HEK293 (cell line): ENCODE measurements around the gene ZFAND6.

Experiments used
- CTCF ChIA-PET: fragments of 350-600 bp; formaldehyde crosslinking; extraction: SDS; loops from one replicate; lab custom pipeline; 2021; ENCODE audit warnings: antibody characterized with exemption; lab: Yijun Ruan, JAX
- POLR2A ChIA-PET: fragments of 300-600 bp; formaldehyde crosslinking; extraction: SDS; loops from one replicate; lab custom pipeline; 2020; ENCODE audit warnings: antibody characterized with exemption, inconsistent platforms; lab: Yijun Ruan, JAX
- H3K27ac ChIP-seq: fragments of 200-500 bp; sonication (Bioruptor generic); 2 replicates; pipeline ENCODE4 v1.5.1; 2014; ENCODE audit warnings: low read depth, low read length, control low read depth, inconsistent platforms; ENCODE audit errors: extremely low read depth
- H3K36me3 ChIP-seq, 2 experiments: fragments of 200-500 bp in 1 of 2; sonication (Bioruptor generic) in 1 of 2; 1 replicate in 1 of 2; 2 replicates in 1 of 2; pipeline ENCODE4 v1.5.1; 2014 to 2017; ENCODE audit warnings: inconsistent platforms in 2 of 2, low read length in 2 of 2; ENCODE audit not compliant: control insufficient read depth in 2 of 2, insufficient read depth in 1 of 2
- H3K4me1 ChIP-seq: fragments of 200-500 bp; sonication (Bioruptor generic); 2 replicates; pipeline ENCODE4 v1.5.1; 2014; ENCODE audit warnings: mild to moderate bottlenecking, low read length, inconsistent platforms; ENCODE audit not compliant: control insufficient read depth, insufficient read depth
- H3K4me3 ChIP-seq: 2 replicates; pipeline ENCODE4 v1.5.1; 2011; ENCODE audit warnings: low read depth, mild to moderate bottlenecking, control low read depth, low read length, moderate library complexity
- H3K9me3 ChIP-seq: fragments of 200-500 bp; sonication (Bioruptor generic); 2 replicates; pipeline ENCODE4 v1.5.1; 2014; ENCODE audit warnings: low read depth, low read length, inconsistent platforms; ENCODE audit not compliant: control insufficient read depth, insufficient read depth
- GFI1B ChIP-seq: fragments of 450-650 bp; formaldehyde crosslinking; IDR thresholded peaks from 2 replicates; pipeline ENCODE4 v1.5.1; 2016; ENCODE audit warnings: missing biosample characterization, missing genetic modification characterization
- KLF8 ChIP-seq: fragments of 450-650 bp; formaldehyde crosslinking; IDR thresholded peaks from 2 replicates; pipeline ENCODE4 v1.5.1; 2016; ENCODE audit warnings: missing biosample characterization, missing genetic modification characterization
- MEIS1 ChIP-seq: sonication (generic); formaldehyde crosslinking; IDR thresholded peaks from 2 replicates; pipeline ENCODE4 v1.8.1; 2022; ENCODE audit warnings: missing genetic modification reagents, mild to moderate bottlenecking, borderline replicate concordance
- REPIN1 ChIP-seq: fragments of 450-650 bp; formaldehyde crosslinking; IDR thresholded peaks from 2 replicates; pipeline ENCODE4 v1.5.1; 2017; ENCODE audit warnings: missing biosample characterization, missing genetic modification characterization, low read depth
- ZBTB48 ChIP-seq: fragments of 450-650 bp; formaldehyde crosslinking; IDR thresholded peaks from 2 replicates; pipeline ENCODE4 v1.5.1; 2016; ENCODE audit warnings: missing biosample characterization, missing genetic modification characterization
- ZIC2 ChIP-seq: fragments of 450-650 bp; formaldehyde crosslinking; IDR thresholded peaks from 2 replicates; pipeline ENCODE4 v1.5.1; 2016; ENCODE audit warnings: missing biosample characterization, missing genetic modification characterization
- ZNF223 ChIP-seq: fragments of 450-650 bp; formaldehyde crosslinking; IDR thresholded peaks from 2 replicates; pipeline ENCODE4 v1.5.1; 2016; ENCODE audit warnings: missing biosample characterization, missing genetic modification characterization
- ZNF248 ChIP-seq: fragments of 450-650 bp; formaldehyde crosslinking; IDR thresholded peaks from 2 replicates; pipeline ENCODE4 v1.5.1; 2017; ENCODE audit warnings: missing biosample characterization, missing genetic modification characterization
- ZNF423 ChIP-seq: fragments of 450-650 bp; formaldehyde crosslinking; IDR thresholded peaks from 2 replicates; pipeline ENCODE4 v1.5.1; 2016; ENCODE audit warnings: missing biosample characterization, missing genetic modification characterization
- ZNF518A ChIP-seq: fragments of 450-650 bp; formaldehyde crosslinking; conservative IDR thresholded peaks from 2 replicates; pipeline ENCODE4 v1.5.1; 2016; ENCODE audit warnings: low read depth, missing biosample characterization, missing genetic modification characterization
- ZNF549 ChIP-seq: fragments of 450-650 bp; IDR thresholded peaks from 2 replicates; pipeline ENCODE4 v1.5.1; 2018; ENCODE audit warnings: missing biosample characterization, missing genetic modification characterization, mild to moderate bottlenecking, inconsistent platforms, moderate library complexity
- ZNF610 ChIP-seq: fragments of 450-650 bp; formaldehyde crosslinking; IDR thresholded peaks from 2 replicates; pipeline ENCODE4 v1.5.1; 2016; ENCODE audit warnings: missing biosample characterization, missing genetic modification characterization, borderline replicate concordance
- ZNF704 ChIP-seq: fragments of 450-650 bp; formaldehyde crosslinking; IDR thresholded peaks from 2 replicates; pipeline ENCODE4 v1.5.1; 2016; ENCODE audit warnings: missing biosample characterization, missing genetic modification characterization
- ZNF843 ChIP-seq: fragments of 450-650 bp; formaldehyde crosslinking; IDR thresholded peaks from 2 replicates; pipeline ENCODE4 v1.5.1; 2016; ENCODE audit warnings: missing biosample characterization, missing genetic modification characterization
- TF ChIP-seq, protein P1 (sequence below): fragments of 450-650 bp; formaldehyde crosslinking; IDR thresholded peaks from 2 replicates; pipeline ENCODE4 v1.5.1; 2017; ENCODE audit warnings: missing biosample characterization, missing genetic modification characterization
- TF ChIP-seq, protein P2 (sequence below): fragments of 450-650 bp; formaldehyde crosslinking; IDR thresholded peaks from 2 replicates; pipeline ENCODE4 v1.5.1; 2016; ENCODE audit warnings: missing biosample characterization, missing genetic modification characterization
- TF ChIP-seq, protein P3 (sequence below): fragments of 450-650 bp; formaldehyde crosslinking; IDR thresholded peaks from 2 replicates; pipeline ENCODE4; 2016; ENCODE audit warnings: missing biosample characterization, missing genetic modification characterization
- TF ChIP-seq, protein P4 (sequence below): sonication (generic); formaldehyde crosslinking; IDR thresholded peaks from 2 replicates; pipeline ENCODE4 v1.8.1; 2022; ENCODE audit warnings: mild to moderate bottlenecking, moderate library complexity, missing genetic modification reagents

The ZFAND6 gene

DNA sequence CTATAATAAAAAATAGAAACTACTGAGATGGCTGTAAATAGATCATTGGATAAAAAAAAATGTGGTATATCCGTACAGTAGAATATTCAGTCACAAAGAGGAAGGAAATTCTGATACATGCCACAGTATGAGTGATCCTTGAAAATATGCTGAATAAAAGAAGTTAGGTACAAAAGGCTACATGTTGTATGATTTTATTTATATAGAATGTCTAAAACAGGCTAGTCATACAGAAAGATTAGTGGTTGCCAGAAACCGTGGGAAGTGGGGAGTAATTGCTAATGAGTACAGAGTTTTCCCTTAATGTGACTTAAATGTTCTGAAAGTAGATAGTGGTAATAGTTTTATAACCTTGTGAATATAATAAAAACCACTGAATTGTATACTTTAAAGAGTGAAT is 68.4 kb downstream of the ZFAND6 start:
- Histone ChIP-seq H3K36me3 (peaks cover 28 to 36% of the 10 kb centered on the region in 2 experiments), H3K27ac (no peak overlapping the region), H3K4me1 (no peaks in the 10 kb centered on the region), H3K4me3 (no peak overlapping the region), H3K9me3 (no peaks in the 10 kb centered on the region)
- ChIA-PET CTCF (interaction anchor here (0.6 kb wide), 1 partner anchor 11 kb away, joined by 3 read pairs; no protein-coding TSS in a partner anchor), POLR2A (no interaction called here)
- TF ChIP-seq ZNF549 (tag by site-specific recombination), result no peak
- TF ChIP-seq, protein P1, sequence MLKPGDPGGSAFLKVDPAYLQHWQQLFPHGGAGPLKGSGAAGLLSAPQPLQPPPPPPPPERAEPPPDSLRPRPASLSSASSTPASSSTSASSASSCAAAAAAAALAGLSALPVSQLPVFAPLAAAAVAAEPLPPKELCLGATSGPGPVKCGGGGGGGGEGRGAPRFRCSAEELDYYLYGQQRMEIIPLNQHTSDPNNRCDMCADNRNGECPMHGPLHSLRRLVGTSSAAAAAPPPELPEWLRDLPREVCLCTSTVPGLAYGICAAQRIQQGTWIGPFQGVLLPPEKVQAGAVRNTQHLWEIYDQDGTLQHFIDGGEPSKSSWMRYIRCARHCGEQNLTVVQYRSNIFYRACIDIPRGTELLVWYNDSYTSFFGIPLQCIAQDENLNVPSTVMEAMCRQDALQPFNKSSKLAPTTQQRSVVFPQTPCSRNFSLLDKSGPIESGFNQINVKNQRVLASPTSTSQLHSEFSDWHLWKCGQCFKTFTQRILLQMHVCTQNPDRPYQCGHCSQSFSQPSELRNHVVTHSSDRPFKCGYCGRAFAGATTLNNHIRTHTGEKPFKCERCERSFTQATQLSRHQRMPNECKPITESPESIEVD (tag by site-specific recombination), result peak; percentile 12; the same call in 1 of the 2 replicates

DNA sequence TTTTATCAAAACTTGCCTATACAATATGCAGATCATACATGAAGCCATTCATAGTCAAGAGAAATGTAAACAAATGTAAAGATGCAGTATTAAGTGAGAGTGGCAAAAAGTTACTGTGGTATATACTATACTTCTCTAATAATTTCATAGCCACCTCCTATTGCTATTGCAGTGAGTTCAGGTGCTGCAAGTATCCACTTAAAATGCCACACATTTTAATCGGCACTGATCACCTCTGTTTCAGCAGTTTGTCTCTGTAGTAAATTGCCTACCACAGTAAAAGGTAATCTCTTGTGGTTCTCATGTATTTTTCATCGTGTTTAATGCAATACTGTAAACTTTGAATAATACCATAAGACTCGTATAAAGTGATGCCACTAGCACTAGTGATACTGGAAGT is 72.9 kb downstream of the ZFAND6 start:
- Histone ChIP-seq H3K4me1 (no peaks in the 10 kb centered on the region), H3K36me3 (peaks cover 33 to 34% of the 10 kb centered on the region in 2 experiments), H3K4me3 (no peak overlapping the region), H3K9me3 (no peaks in the 10 kb centered on the region), H3K27ac (no peak overlapping the region)
- ChIA-PET POLR2A (no interaction called here), CTCF (interaction anchor here (0.6 to 1.1 kb wide), 2 partner anchors 15 to 43 kb away, joined by 3 to 4 read pairs; no protein-coding TSS in a partner anchor)
- TF ChIP-seq ZNF248 (tag by site-specific recombination), result no peak
- no peak for TF ChIP-seq KLF8 (tag by site-specific recombination)
- TF ChIP-seq GFI1B (tag by site-specific recombination), result no peak
- TF ChIP-seq, protein P2, sequence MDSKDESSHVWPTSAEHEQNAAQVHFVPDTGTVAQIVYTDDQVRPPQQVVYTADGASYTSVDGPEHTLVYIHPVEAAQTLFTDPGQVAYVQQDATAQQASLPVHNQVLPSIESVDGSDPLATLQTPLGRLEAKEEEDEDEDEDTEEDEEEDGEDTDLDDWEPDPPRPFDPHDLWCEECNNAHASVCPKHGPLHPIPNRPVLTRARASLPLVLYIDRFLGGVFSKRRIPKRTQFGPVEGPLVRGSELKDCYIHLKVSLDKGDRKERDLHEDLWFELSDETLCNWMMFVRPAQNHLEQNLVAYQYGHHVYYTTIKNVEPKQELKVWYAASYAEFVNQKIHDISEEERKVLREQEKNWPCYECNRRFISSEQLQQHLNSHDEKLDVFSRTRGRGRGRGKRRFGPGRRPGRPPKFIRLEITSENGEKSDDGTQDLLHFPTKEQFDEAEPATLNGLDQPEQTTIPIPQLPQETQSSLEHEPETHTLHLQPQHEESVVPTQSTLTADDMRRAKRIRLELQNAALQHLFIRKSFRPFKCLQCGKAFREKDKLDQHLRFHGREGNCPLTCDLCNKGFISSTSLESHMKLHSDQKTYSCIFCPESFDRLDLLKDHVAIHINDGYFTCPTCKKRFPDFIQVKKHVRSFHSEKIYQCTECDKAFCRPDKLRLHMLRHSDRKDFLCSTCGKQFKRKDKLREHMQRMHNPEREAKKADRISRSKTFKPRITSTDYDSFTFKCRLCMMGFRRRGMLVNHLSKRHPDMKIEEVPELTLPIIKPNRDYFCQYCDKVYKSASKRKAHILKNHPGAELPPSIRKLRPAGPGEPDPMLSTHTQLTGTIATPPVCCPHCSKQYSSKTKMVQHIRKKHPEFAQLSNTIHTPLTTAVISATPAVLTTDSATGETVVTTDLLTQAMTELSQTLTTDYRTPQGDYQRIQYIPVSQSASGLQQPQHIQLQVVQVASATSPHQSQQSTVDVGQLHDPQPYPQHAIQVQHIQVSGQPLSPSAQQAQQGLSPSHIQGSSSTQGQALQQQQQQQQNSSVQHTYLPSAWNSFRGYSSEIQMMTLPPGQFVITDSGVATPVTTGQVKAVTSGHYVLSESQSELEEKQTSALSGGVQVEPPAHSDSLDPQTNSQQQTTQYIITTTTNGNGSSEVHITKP (tag by site-specific recombination), result no peak
- TF ChIP-seq, protein P3, sequence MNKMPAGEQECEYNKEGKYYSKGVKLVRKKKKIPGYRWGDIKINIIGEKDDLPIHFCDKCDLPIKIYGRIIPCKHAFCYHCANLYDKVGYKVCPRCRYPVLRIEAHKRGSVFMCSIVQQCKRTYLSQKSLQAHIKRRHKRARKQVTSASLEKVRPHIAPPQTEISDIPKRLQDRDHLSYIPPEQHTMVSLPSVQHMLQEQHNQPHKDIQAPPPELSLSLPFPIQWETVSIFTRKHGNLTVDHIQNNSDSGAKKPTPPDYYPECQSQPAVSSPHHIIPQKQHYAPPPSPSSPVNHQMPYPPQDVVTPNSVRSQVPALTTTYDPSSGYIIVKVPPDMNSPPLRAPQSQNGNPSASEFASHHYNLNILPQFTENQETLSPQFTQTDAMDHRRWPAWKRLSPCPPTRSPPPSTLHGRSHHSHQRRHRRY (tag by site-specific recombination), result no peak
- TF ChIP-seq MEIS1, result no peak
- TF ChIP-seq ZBTB48 (tag by site-specific recombination), result no peak
- TF ChIP-seq ZNF423 (tag by site-specific recombination), result no peak
- TF ChIP-seq REPIN1 (tag by site-specific recombination), result no peak
- TF ChIP-seq ZNF843, result no peak
- TF ChIP-seq, protein P4, sequence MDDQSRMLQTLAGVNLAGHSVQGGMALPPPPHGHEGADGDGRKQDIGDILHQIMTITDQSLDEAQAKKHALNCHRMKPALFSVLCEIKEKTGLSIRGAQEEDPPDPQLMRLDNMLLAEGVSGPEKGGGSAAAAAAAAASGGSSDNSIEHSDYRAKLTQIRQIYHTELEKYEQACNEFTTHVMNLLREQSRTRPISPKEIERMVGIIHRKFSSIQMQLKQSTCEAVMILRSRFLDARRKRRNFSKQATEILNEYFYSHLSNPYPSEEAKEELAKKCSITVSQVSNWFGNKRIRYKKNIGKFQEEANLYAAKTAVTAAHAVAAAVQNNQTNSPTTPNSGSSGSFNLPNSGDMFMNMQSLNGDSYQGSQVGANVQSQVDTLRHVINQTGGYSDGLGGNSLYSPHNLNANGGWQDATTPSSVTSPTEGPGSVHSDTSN (CRISPR knock-in tag), result no peak
- TF ChIP-seq ZNF704, result no peak
- no peak for TF ChIP-seq ZNF223 (tag by site-specific recombination)
- no peak for TF ChIP-seq ZNF518A
- TF ChIP-seq ZIC2, result no peak
- no peak for TF ChIP-seq ZNF610 (tag by site-specific recombination)
